Right lobe of liver (tissue), 4 donors: ENCODE results near the gene MYT1.

Source experiments
- POLR2A ChIP-seq: fragments of 450-650 bp; IDR thresholded peaks from one replicate; pipeline ENCODE4 v1.6.1; 2017; ENCODE audit warnings: antibody characterized with exemption, mild to moderate bottlenecking
- TF ChIP-seq, protein P1 (sequence below), 4 donors: fragments of 200-600 bp in 3 of 4; fragments of 450-650 bp in 1 of 4; IDR thresholded peaks; one replicate each; pipeline versions ENCODE4 v1.5.1 to v1.8.0; 2016 to 2022; ENCODE audit warnings: antibody characterized with exemption in 4 of 4, mild to moderate bottlenecking in 2 of 4
- donor health status: DM: no; HTN: no; CAD: no.
- donor health status: DM: no; HTN: no; CAD: no.
- donor health status: DM: no; HTN: yes; CAD: no.

DNA sequence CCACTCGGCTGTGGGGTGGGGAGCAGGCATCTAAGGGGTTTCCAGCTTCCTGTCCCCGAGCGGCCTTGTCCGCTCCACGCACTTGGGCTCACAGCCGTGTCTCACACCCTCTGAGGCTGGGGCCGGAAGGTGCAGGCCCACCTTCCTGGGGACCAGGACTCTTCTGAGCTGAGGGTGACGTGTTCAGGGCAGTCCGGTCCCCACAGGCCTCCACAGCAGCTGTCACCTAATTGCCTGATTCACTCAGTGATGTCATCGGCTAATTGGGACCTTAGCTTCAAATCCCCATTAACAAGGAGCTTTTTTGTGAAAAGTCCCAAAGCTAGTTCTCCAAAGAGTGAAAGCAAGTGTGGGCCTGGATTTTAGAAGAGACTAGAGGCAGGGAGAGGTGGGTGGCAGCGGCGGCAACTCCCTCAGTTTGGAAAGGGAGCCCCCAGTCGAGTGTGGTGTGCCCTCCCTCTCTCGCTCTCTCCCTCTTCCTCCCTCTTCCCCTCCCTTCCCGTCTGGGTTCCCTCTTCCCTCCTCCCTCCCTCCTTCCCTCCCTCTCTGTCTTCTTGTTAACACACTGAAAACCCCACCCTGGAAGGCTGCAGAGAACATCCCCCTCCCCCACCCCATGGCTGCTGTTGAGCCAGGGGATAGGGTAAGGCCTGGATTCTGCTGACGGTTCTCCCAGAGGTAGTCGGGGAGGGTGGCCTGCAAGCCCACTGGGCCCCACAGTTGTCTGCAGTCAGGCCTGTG is 39.0 kb downstream of the MYT1 start:
- TF ChIP-seq POLR2A, result no peak
- TF ChIP-seq, protein P1, sequence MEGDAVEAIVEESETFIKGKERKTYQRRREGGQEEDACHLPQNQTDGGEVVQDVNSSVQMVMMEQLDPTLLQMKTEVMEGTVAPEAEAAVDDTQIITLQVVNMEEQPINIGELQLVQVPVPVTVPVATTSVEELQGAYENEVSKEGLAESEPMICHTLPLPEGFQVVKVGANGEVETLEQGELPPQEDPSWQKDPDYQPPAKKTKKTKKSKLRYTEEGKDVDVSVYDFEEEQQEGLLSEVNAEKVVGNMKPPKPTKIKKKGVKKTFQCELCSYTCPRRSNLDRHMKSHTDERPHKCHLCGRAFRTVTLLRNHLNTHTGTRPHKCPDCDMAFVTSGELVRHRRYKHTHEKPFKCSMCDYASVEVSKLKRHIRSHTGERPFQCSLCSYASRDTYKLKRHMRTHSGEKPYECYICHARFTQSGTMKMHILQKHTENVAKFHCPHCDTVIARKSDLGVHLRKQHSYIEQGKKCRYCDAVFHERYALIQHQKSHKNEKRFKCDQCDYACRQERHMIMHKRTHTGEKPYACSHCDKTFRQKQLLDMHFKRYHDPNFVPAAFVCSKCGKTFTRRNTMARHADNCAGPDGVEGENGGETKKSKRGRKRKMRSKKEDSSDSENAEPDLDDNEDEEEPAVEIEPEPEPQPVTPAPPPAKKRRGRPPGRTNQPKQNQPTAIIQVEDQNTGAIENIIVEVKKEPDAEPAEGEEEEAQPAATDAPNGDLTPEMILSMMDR (IDR thresholded peaks at IDR 0.05), result no peak
